Amniotic epithelial cell (primary cell): Measurements from ENCODE around the gene PRIMA1.

Experiments used
- DNase-seq: peaks from one replicate; pipeline ENCODE4 v3.0.0-alpha.2; 2010; ENCODE audit warnings: low read depth

PRIMA1 gene

GRCh38 chr14:93712079-93712837 lies 76.0 kb downstream of the PRIMA1 start:
- DNase-seq: no peak

DNA sequence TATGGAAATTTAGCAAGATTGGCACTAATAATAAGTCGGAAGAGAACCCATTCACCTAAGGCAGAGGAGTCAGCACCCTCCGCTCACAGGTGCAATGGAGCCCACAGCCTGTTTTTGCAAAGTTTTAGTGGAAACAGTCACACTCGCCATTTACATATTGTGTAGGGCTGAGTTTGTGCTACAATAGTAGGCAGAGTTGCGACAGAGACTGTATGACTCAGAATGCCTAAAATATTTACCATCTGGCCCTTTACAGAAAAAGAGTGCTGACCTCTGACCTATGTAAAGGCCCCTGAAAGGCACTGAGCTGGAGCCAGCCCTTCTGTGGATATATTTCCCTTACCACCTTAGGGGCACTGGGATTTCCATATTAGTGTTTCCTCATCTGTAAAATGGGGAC lies 79.0 kb downstream of the PRIMA1 start:
- no peak for DNase-seq

GRCh38 chr14:93708800-93709199 lies 79.5 kb downstream of the PRIMA1 start:
- DNase-seq: no peak

DNA sequence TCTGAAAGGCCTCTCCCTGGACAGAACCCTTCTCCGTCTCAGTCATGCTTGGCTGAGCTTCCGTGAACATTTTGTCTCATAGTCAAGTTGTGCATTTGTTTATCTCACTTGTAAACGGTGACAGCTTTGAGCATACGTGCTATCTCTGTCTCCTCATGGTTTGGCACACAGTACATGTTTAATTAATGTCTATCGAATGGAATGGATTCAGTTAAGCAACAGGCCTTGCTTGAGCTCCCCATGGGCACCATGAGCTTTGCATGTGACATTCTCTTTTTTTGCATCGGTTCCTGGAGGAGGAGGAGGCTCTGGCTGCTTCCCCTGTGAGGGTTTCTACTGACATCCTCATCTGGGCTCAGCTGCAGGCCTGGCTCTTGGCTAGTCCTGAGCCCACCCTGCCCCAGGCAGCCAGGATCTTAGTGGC lies 80.0 kb downstream of the PRIMA1 start:
- no peak for DNase-seq

- DNase-seq: no peak
These were observed 80.8 kb downstream of the PRIMA1 start for GRCh38 chr14:93707475-93707874.

GRCh38 chr14:93706360-93706955 lies 81.8 kb downstream of the PRIMA1 start:
- no peak for DNase-seq

DNA sequence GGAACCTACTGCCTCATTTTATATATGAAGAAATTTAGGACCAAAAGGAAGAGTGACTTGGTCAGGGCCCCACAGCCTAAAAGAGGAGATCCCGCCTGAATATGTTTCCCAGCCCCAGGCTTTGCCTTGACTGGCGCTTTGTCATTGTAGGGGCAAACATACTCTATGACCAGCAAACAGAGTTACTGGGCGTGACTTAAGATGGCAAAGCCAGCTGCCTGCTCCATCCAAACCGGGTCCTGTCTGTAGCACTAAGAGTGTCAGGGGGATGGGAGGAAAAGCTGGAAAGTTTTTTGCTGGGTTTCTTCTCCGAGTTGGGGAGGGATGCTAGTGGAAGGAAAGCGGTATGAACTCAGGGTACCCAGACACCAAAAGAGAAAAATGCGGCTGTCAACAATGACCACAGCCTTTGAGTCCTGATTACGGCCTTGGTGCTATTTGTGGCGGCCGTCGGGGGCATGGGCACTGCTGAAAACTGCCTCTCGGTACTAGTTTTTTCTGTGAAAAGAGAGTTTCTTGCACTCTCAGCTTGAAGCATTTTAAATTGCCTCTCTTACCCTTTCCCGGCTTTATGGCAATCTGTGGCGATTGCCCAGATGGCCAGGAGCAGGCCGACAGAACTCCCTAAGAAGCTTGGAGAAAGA lies 82.7 kb downstream of the PRIMA1 start:
- no peak for DNase-seq

DNA sequence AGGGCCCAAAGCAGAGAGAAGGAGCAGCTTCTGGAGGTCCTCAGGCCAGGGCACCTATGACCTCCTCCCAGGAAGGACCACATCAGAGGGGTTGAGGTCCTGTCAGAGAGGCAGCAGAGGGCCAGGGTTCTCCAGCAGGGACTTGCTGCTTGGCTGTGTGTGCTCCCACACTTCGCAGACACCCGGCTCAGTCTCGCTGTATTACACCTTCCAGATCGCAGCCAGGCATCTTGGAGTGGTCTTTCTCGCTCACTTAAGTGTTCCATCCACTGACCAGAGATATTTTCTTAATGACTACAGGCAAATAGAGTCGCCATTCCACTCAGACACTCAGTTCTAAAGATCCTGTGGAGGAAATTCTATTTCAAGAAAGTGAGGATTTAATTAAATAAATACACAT lies 84.3 kb downstream of the PRIMA1 start:
- no peak for DNase-seq

DNA sequence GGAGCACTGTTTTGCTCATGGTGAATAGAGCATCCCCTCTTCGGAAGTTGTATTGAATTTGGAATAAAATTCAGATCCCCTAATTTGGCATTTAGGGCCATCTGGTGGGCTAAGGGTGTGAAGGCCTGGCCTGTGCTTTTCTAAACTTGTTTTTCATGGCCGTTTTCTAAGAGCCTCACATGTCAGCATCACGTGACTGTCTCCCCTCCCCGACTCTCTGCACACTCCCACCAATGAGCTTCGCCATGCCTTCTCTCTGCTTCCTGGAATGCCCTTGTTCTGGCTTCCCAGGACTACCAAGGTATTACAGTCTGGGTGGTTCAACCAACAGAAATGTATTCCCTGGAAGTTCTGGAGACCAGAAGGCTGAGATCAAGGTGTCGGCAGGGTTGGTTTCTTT lies 85.3 kb downstream of the PRIMA1 start:
- no peak for DNase-seq

DNA sequence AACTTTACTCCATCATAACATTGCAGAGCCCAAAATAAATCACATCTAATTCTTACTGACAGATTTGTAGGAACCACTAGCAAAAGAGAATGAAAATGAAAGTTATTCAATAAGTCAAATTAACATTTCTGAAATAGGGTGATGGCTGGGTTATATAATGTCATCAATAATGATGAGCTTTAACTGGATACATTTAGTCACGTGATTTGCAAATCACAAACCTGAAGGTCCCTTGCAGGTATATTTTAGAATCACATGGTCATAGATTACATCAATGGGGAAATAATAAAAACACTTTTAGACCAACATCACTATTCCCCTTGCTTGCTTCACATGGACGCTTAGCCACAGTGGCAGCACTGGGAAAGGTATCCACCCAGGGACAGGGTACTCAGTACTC lies 86.7 kb downstream of the PRIMA1 start:
- no peak for DNase-seq

- no peak for DNase-seq
These were observed 87.4 kb downstream of the PRIMA1 start for GRCh38 chr14:93700928-93701327.

GRCh38 chr14:93693914-93694313 lies 94.4 kb downstream of the PRIMA1 start:
- DNase-seq: no peak

DNA sequence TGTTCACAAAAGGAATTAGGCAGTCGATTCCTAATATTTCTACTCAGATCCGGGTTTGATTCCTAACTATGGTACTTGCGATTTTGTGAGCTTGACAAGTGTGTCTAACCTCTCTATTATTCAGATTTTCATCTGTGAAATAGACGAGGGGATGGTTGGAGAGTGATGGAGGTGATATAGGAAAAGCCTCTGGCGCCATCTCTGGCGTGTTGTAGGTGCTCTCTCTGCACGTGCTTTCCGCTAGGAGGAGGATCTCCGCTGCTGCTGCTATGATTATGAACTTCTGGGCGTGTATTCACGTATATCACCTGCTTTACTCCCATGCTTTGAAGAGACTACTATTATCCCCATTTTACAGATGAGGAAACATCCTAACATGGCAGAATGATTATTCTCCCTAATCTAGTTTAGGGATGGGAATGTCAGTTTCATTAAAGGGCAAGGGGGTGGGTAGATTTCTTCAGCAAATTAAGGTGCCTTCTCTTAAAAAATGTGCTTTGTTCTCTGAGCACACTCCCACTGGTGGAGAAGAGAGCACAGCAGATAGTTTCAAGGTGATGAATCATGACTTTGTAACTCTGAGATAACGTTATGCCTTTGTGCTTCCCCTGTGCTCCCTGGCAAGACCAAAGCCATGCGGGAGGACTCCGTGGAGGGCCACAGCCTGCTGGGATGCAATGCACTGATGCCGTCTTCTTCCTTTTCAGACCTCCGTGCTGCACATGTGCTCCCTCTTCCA lies 97.1 kb downstream of the PRIMA1 start:
- DNase-seq: no peak

GRCh38 chr14:93690146-93690545 lies 98.1 kb downstream of the PRIMA1 start:
- no peak for DNase-seq

DNA sequence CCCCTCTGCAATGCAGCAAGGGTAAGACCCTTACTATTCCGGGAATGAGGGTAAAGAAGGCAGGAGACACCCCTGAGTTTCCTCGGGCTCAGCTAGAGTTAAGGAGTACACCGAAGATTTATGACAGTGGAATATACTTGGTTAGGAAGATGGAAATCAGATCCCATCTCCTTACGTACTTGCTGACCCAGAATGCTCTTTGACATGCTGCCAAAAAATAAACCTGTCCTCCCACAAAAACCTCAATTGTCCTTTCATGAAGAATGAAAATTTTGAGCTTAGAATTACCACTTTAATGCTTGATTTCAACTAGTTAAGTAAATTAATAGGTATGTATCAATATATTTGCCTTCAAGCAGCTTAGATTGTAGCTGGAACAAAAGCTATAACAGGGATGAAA lies 99.5 kb downstream of the PRIMA1 start:
- no peak for DNase-seq

- no peak for DNase-seq
These were observed 100.0 kb downstream of the PRIMA1 start for GRCh38 chr14:93688239-93688666.

DNA sequence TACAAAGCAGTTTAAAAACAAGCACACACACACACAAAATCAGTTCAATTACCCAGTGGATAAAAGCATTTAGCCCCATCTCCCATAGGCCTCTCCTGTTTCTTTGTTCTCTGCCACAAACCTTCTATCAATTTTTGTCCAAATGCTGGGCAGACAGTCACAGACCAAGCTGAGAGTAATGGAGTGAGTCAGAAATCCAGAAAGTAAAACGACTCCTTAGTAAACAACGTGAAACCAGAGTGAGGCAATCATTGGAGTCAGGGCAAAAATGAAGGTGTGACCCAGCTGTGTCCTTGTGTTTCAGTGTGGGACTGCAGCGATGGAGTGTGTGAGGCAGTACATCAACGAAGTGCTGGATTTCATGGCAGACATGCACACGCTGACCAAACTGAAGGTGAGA lies 102.0 kb downstream of the PRIMA1 start:
- no peak for DNase-seq

DNA sequence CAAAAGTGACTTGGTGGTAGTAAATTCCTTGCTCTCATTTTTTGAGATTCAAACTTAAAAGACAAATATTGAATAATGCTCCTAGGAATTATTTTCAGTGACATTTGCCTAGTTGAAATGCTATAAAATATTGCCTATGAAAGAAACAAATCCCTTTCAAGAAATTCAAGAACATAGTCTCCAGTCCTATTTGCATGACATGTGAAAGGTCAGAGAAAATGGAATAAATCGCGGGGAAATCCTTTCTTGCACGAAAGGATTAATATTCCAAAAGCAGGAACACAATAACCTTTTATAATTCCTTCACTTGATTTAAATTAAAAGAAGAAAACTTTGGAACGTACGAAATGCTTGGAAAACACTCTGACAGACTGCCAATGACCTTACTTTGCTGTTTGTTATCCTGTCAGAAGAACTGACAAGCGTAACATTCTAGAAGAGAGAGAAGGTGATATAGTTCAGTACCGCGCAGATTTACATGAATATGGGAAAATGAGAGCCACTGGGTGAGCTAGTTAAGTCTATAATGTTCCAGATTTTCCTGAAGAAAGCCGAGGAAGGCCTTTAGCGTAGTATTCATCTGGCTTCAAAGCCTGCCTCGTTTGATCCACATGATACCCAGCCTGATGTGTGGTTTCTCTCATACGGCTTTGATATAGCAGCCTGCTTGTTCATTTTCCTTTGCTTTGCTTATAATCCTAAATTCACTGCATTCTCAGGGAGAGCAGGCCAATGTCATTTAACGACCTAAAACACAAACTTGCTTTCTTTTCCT lies 103.0 kb downstream of the PRIMA1 start:
- no peak for DNase-seq

DNA sequence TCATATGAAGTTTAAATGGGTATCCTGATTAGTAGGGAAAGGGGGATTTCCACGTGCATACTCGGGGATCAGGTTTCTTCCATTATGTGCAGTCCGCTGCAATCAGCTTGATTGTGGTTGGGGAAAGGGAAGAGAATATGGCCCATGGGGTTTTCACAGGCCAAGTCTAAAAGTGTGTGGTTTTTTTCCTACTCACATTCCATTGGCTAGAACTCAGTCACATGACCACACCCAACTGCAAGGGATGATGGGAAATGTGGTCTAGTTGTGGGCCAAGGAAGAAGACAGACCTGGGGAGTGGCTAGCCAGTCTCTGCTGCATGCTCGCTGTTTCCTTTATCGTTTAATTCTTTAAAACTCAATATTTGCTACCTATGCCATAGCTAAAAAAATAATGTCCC lies 105.1 kb downstream of the PRIMA1 start:
- DNase-seq: no peak

DNA sequence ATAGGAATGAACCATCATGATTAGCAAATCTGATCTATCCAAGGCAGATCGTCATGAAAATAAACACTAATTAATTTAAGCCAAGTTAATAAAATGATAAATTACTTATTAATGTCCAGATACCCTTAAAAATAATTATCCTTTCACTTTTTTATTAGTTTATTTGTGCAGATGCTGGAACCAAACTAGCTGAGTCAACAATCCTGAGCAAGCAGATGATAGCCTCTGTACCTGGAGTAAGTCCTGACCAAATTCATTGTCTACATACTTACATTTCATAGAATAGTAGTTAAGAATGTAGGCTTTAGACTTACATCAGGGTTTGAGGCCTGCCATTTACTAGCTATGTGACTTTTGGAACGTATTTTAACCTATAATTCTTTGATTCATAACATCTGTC lies 105.8 kb downstream of the PRIMA1 start:
- DNase-seq: no peak

DNA sequence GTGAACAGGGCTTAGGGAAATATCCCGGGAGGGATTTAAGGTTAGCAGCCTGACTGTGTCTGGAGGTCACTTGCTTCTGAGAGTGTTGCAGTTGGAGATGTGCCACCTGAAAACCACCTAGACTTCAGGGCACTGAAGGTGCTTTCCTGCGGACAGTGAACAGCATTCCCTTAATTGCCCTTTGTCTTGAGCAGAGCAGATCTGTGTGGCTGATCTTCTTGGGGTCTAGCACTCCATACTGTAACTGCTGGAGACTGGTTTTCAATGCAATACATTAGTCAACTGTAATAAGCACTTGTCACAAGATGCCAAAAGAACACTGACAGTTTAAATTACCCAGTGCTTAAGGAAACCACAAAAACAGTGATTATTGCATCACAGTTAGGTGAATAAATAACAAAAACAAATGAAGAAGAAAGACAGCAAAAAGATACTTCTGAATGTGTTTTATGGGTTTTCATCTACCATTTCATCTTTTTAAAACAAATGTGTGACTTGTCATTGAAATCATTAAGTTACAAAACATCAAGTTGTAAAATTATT lies 111.8 kb downstream of the PRIMA1 start:
- no peak for DNase-seq

DNA sequence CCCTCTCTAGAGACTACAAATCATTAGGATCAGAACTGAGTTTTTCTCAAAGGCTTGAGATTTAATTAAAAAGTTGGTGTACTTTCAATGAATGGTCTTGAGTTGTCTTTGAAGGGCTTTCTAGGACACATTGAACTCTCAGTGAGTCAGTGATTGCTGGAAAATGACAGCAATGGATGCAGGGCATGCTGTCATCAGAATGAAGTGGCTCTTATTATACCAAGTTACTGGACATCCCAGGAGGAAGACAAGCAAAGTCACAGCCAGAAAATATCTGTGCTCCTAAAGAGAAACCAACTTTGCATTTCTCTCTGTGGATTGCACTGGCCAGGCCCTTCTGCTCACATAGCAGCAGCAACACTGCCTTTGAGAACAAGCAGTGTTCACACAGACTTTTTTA lies 112.6 kb downstream of the PRIMA1 start:
- no peak for DNase-seq
